HCT116 (cell line): ENCODE measurements around the gene B4GALT3. TPM values are rescaled to one million over a fixed set of nuclear protein-coding genes. Genes with fewer than 3 reads are reported as not detected.
A peak's percentile ranks its signal among the peaks of the same experiment; 100 is the strongest.

Experiments used
- ATAC-seq: fragments of 200-7000 bp; cut with Tn5 transposase; 2 replicates; pipeline ENCODE4 v1.9.1; 2020; ENCODE audit warnings: mild to moderate bottlenecking, moderate library complexity
- BruUV-seq: library from RNA; stranded (reverse); fragments of 400-500 nt; replicated peaks from 2 replicates; lab custom pipeline; 2021; lab: Mats Ljungman, UMichigan
- CTCF ChIA-PET: fragments of 300-600 bp; sonication (Branson Sonifier 250); formaldehyde crosslinking; loops from one replicate; lab custom pipeline; 2021; ENCODE audit warnings: antibody characterized with exemption; lab: Charles Lee
- POLR2A ChIA-PET: fragments of 300-600, 350-600 bp; sonication (Branson Sonifier 250); formaldehyde crosslinking; loops from one replicate; lab custom pipeline; 2021; ENCODE audit warnings: antibody characterized with exemption; lab: Charles Lee
- RAD21 ChIA-PET, 2 experiments: fragments of 300-600 bp; sonication (Branson Sonifier 250); formaldehyde crosslinking; loops; one replicate each; lab custom pipeline; 2023; ENCODE audit warnings: low total read pairs in 2 of 2; ENCODE audit not compliant: uncharacterized antibody in 2 of 2, unreplicated experiment in 2 of 2, low non-redundant PET in 1 of 2; lab: Charles Lee
- DNase-seq: peaks from one replicate; pipeline ENCODE4 v3.0.0-alpha.2; 2010; ENCODE audit warnings: low read depth, low spot score
- H2AFZ ChIP-seq: fragments of 200-600 bp; shearing (Covaris generic), sonication (generic); 2 replicates; pipeline ENCODE4 v1.6.1; 2017; ENCODE audit warnings: low read depth, mixed run types, mixed read lengths, antibody characterized with exemption, low read length; ENCODE audit not compliant: poor library complexity, severe bottlenecking
- H3K27ac ChIP-seq: 2 replicates; pipeline ENCODE4 v1.5.1; 2012; ENCODE audit warnings: low read depth, low read length
- H3K27me3 ChIP-seq: fragments of 200-600 bp; sonication (generic); 2 replicates; pipeline ENCODE4 v1.6.1; 2016; ENCODE audit warnings: mixed run types, low read length, mixed read lengths; ENCODE audit not compliant: insufficient read depth
- H3K36me3 ChIP-seq, 2 experiments: fragments of 200-500 bp in 1 of 2; fragments of 200-600 bp in 1 of 2; sonication (Bioruptor generic) in 1 of 2; sonication (generic) in 1 of 2; 2 replicates each; pipeline versions ENCODE4 v1.5.1 to v1.6.1; 2014 to 2016; ENCODE audit warnings: low read length in 2 of 2, inconsistent platforms in 1 of 2, mixed read lengths in 1 of 2, mixed run types in 1 of 2; ENCODE audit not compliant: insufficient read depth in 2 of 2, control insufficient read depth in 1 of 2
- H3K4me1 ChIP-seq, 2 experiments: fragments of 200-600 bp in 1 of 2; sonication (generic) in 1 of 2; 2 replicates each; pipeline versions ENCODE4 v1.5.1 to v1.6.1; 2012 to 2017; ENCODE audit warnings: low read length in 2 of 2, inconsistent platforms in 1 of 2, mild to moderate bottlenecking in 1 of 2, mixed read lengths in 1 of 2, mixed run types in 1 of 2, moderate library complexity in 1 of 2; ENCODE audit not compliant: insufficient read depth in 2 of 2, control insufficient read depth in 1 of 2
- H3K4me2 ChIP-seq: fragments of 200-600 bp; sonication (generic); 2 replicates; pipeline ENCODE4 v1.6.1; 2017; ENCODE audit warnings: mixed run types, low read length, mixed read lengths
- H3K4me3 ChIP-seq, 2 experiments: fragments of 200-600 bp in 1 of 2; sonication (generic) in 1 of 2; replicated peaks in 1 of 2; 2 replicates each; pipeline ENCODE4 v1.5.1; 2011 to 2016; ENCODE audit warnings: low read length in 2 of 2, control low read depth in 1 of 2, low read depth in 1 of 2, mild to moderate bottlenecking in 1 of 2, mixed read lengths in 1 of 2, mixed run types in 1 of 2
- H3K79me2 ChIP-seq: fragments of 200-600 bp; sonication (generic); 2 replicates; pipeline ENCODE4 v1.6.1; 2017; ENCODE audit warnings: mild to moderate bottlenecking, mixed run types, low read length, moderate library complexity, mixed read lengths; ENCODE audit not compliant: insufficient read depth
- H3K9ac ChIP-seq: fragments of 200-600 bp; sonication (generic); 2 replicates; pipeline ENCODE4 v1.6.1; 2016; ENCODE audit warnings: low read length, mixed read lengths
- H3K9me2 ChIP-seq: fragments of 200-600 bp; sonication (generic), shearing (Covaris generic); 2 replicates; pipeline ENCODE4 v1.6.1; 2017; ENCODE audit warnings: mixed run types, mild to moderate bottlenecking, moderate library complexity; ENCODE audit not compliant: insufficient read depth
- H3K9me3 ChIP-seq, 2 experiments: fragments of 200-500 bp in 1 of 2; fragments of 200-600 bp in 1 of 2; sonication (Bioruptor generic) in 1 of 2; sonication (generic) in 1 of 2; 2 replicates each; pipeline ENCODE4 v1.6.1; 2014 to 2017; ENCODE audit warnings: low read length in 2 of 2, mixed read lengths in 2 of 2, inconsistent platforms in 1 of 2, low read depth in 1 of 2, mild to moderate bottlenecking in 1 of 2, mixed run types in 1 of 2, moderate library complexity in 1 of 2; ENCODE audit not compliant: control insufficient read depth in 1 of 2, insufficient read depth in 1 of 2
- H4K20me1 ChIP-seq: fragments of 200-600 bp; sonication (generic), shearing (Covaris generic); 2 replicates; pipeline ENCODE4 v1.6.1; 2017; ENCODE audit warnings: mixed run types, mild to moderate bottlenecking, moderate library complexity; ENCODE audit not compliant: insufficient read depth
- CTCF ChIP-seq, 3 experiments: fragments of 200-600 bp in 1 of 3; sonication (generic) in 1 of 3; IDR thresholded peaks in 2 of 3; conservative IDR thresholded peaks in 1 of 3; 2 replicates each; pipeline ENCODE4 v1.5.1; 2012 to 2017; ENCODE audit warnings: low read depth in 2 of 3, low read length in 2 of 3, antibody characterized with exemption in 1 of 3, borderline replicate concordance in 1 of 3, control low read depth in 1 of 3, mild to moderate bottlenecking in 1 of 3, mixed read lengths in 1 of 3, mixed run types in 1 of 3, moderate library complexity in 1 of 3; ENCODE audit not compliant: insufficient read depth in 1 of 3
- ELF1 ChIP-seq: IDR thresholded peaks from 2 replicates; pipeline ENCODE4 v1.6.1; 2012; ENCODE audit warnings: low read depth, borderline replicate concordance
- EZH2phosphoT487 ChIP-seq: fragments of 200-600 bp; IDR thresholded peaks from 2 replicates; pipeline ENCODE4 v1.6.1; 2018; ENCODE audit warnings: antibody characterized with exemption, borderline replicate concordance
- FOSL1 ChIP-seq: IDR thresholded peaks from 2 replicates; pipeline ENCODE4 v1.6.1; 2012; ENCODE audit warnings: low read depth
- SP1 ChIP-seq: IDR thresholded peaks from 2 replicates; pipeline ENCODE4 v1.6.1; 2012; ENCODE audit warnings: low read depth
- intact Hi-C: fragments of 100-400 bp; cut with micrococcal nuclease; formaldehyde crosslinking; loops from 2 replicates; pipeline ENCODE4 v1.10.0; 2022
- total RNA-seq: library from RNA; stranded (reverse); gene quantifications from one replicate; pipeline ENCODE4 v1.2.1, GENCODE V29; 2021; ENCODE audit not compliant: unreplicated experiment

Gene B4GALT3
- total RNA-seq, 1 experiment from 2014 or later, result 53.7 TPM

GRCh38 chr1:161179698-161180097, 2.4 kb upstream of the B4GALT3 start:
- H3K36me3 ChIP-seq, result peaks cover 2 to 4% of the 10 kb centered on the region in 2 experiments; a peak in 1 of 4 replicates
- H3K9me2 ChIP-seq, result no peaks in the 10 kb centered on the region
- no peak overlapping the region for H3K4me2 ChIP-seq
- POLR2A ChIA-PET, result interaction anchor here (2.1 kb wide), 1 partner anchor 13 kb away, joined by 4 read pairs; the partner anchor contains the start of gene PPOX
- H3K9me3 ChIP-seq, result no peaks in the 10 kb centered on the region
- DNase-seq (no peak), ATAC-seq (no peak)
- H2AFZ ChIP-seq, result no peak overlapping the region
- peaks cover 19 to 35% of the 10 kb centered on the region in 2 experiments for H3K4me1 ChIP-seq
- H3K79me2 ChIP-seq, result peaks cover 17% of the 10 kb centered on the region
- H3K4me3 ChIP-seq, result no peak overlapping the region
- no peaks in the 10 kb centered on the region for H3K27me3 ChIP-seq
- TF ChIP-seq ELF1 (no peak), SP1 (no peak)
- BruUV-seq, result no TSS peak
- intact Hi-C loops, result no loop called here
- H3K9ac ChIP-seq, result no peak overlapping the region
- RAD21 ChIA-PET, result no interaction called here
- CTCF ChIA-PET, result interaction anchor here (0.6 kb wide), 1 partner anchor 1148 kb away, joined by 4 read pairs; the partner anchor contains the start of gene PIGM
- H4K20me1 ChIP-seq, result no peaks in the 10 kb centered on the region
- no peak overlapping the region for H3K27ac ChIP-seq

DNA sequence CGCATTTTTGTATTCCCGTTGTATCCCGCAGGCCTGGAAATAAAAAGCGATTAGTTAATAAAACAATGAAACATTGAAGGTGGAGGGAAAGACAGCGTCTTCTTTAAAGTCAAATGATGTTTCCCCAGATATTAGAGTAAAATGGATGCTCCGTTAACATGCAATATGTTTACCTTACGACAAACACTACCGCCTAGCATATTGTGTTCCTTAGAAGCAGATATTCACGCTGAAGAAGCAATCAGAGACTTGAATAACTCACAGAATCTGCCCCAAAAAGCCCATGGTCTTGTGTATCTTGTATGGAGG, 583 bp upstream of the B4GALT3 start:
- Histone ChIP-seq H3K4me3 (peak overlapping the region; percentile 90 to 93), H3K4me1 (peaks cover 19 to 32% of the 10 kb centered on the region in 2 experiments), H2AFZ (no peak overlapping the region), H3K27me3 (no peaks in the 10 kb centered on the region), H3K79me2 (peaks cover 17% of the 10 kb centered on the region), H3K9ac (peak overlapping the region; percentile 81), H3K9me2 (no peaks in the 10 kb centered on the region), H3K36me3 (peaks cover 12 to 17% of the 10 kb centered on the region in 2 experiments; a peak in 2 of 4 replicates), H3K4me2 (peak overlapping the region; percentile 89), H3K9me3 (no peaks in the 10 kb centered on the region), H3K27ac (peak overlapping the region; percentile 57), H4K20me1 (no peaks in the 10 kb centered on the region)
- ChIA-PET CTCF (interaction anchor here (2.1 kb wide), 1 partner anchor 12 kb away, joined by 9 read pairs; the partner anchor contains the start of gene PPOX), POLR2A (interaction anchor here (1.5 kb wide), 1 partner anchor 12 kb away, joined by 8 read pairs; the partner anchor contains the start of gene PPOX), RAD21 (no interaction called here)
- intact Hi-C loops, result no loop called here
- TSS peak; percentile 95 for BruUV-seq
- no peak for DNase-seq
- TF ChIP-seq FOSL1, result 0 out of 2 replicates have a peak, but pooled peaks have one; percentile 7
- TF ChIP-seq CTCF (IDR thresholded peaks at IDR 0.05 in 2 of 3, conservative IDR thresholded peaks at IDR 0.05 in 1 of 3; ENCODE audit: borderline replicate concordance in 1 of 3, insufficient read depth in 1 of 3, low read depth in 2 of 3, low read length in 2 of 3), result 0 out of 6 replicates have a peak, but pooled peaks of 1 of the 3 experiments have one; percentile 1
- no peak for TF ChIP-seq EZH2phosphoT487
- no peak for ATAC-seq
